Measurements from ENCODE around the gene JPH3.

Gene JPH3

GRCh38 chr16:87595712-87596111 lies 6.6 kb upstream of the JPH3 start:
- no peak overlapping the region for H3K27ac ChIP-seq
- DNase-seq (ENCODE audit: low read depth, low spot score) = no peak

GRCh38 chr16:87597324-87597830 lies 4.9 kb upstream of the JPH3 start:
- no peak for DNase-seq (ENCODE audit: low read depth, low spot score)
- H3K27ac ChIP-seq = no peak overlapping the region

GRCh38 chr16:87598431-87598830 lies 3.9 kb upstream of the JPH3 start:
- H3K27ac ChIP-seq = no peak overlapping the region
- DNase-seq (ENCODE audit: low read depth, low spot score) = no peak

GRCh38 chr16:87600246-87600645 lies 2.1 kb upstream of the JPH3 start:
- no peak for DNase-seq (ENCODE audit: low read depth, low spot score)

GRCh38 chr16:87601401-87601981 lies 817 bp upstream of the JPH3 start:
- H3K27ac ChIP-seq = no peak overlapping the region
- no peak for DNase-seq (ENCODE audit: low read depth, low spot score)

More at GRCh38 chr16:87600246-87600645, 2.1 kb upstream of the JPH3 start:
- H3K27ac ChIP-seq = no peak overlapping the region

- H3K27ac ChIP-seq = no peak overlapping the region
- no peak for DNase-seq (ENCODE audit: low read depth, low spot score)
These were observed 744 bp downstream of the JPH3 start for GRCh38 chr16:87602821-87603683.

GRCh38 chr16:87603684-87604633 lies 1.7 kb downstream of the JPH3 start:
- no peak for DNase-seq (ENCODE audit: low read depth, low spot score)

GRCh38 chr16:87604634-87605111 lies 2.4 kb downstream of the JPH3 start:
- H3K27ac ChIP-seq = no peak overlapping the region
- no peak for DNase-seq (ENCODE audit: low read depth, low spot score)

More at GRCh38 chr16:87603684-87604633, 1.7 kb downstream of the JPH3 start:
- H3K27ac ChIP-seq = no peak overlapping the region

GRCh38 chr16:87607223-87607622 lies 4.9 kb downstream of the JPH3 start:
- no peak overlapping the region for H3K27ac ChIP-seq
- no peak for DNase-seq (ENCODE audit: low read depth, low spot score)

- DNase-seq (ENCODE audit: low read depth, low spot score) = no peak
- no peak overlapping the region for H3K27ac ChIP-seq
These were observed 5.6 kb downstream of the JPH3 start for GRCh38 chr16:87607871-87608270.

- no peak overlapping the region for H3K27ac ChIP-seq
- no peak for DNase-seq (ENCODE audit: low read depth, low spot score)
These were observed 6.2 kb downstream of the JPH3 start for GRCh38 chr16:87608400-87608985.

- H3K27ac ChIP-seq = no peak overlapping the region
- no peak for DNase-seq (ENCODE audit: low read depth, low spot score)
These were observed 7.7 kb downstream of the JPH3 start for GRCh38 chr16:87610026-87610425.

GRCh38 chr16:87611456-87611855 lies 9.1 kb downstream of the JPH3 start:
- no peak overlapping the region for H3K27ac ChIP-seq
- DNase-seq (ENCODE audit: low read depth, low spot score) = no peak

- no peak for DNase-seq (ENCODE audit: low read depth, low spot score)
- no peak overlapping the region for H3K27ac ChIP-seq
These were observed 11.7 kb downstream of the JPH3 start for GRCh38 chr16:87613961-87614360.

- no peak overlapping the region for H3K27ac ChIP-seq
- no peak for DNase-seq (ENCODE audit: low read depth, low spot score)
These were observed 13.3 kb downstream of the JPH3 start for GRCh38 chr16:87615621-87616041.

- no peak for DNase-seq (ENCODE audit: low read depth, low spot score)
- no peak overlapping the region for H3K27ac ChIP-seq
These were observed 14.2 kb downstream of the JPH3 start for GRCh38 chr16:87616556-87616955.

- H3K27ac ChIP-seq = no peak overlapping the region
- DNase-seq (ENCODE audit: low read depth, low spot score) = no peak
These were observed 15.9 kb downstream of the JPH3 start for GRCh38 chr16:87618216-87618615.

- no peak for DNase-seq (ENCODE audit: low read depth, low spot score)
- H3K27ac ChIP-seq = no peak overlapping the region
These were observed 17.3 kb downstream of the JPH3 start for GRCh38 chr16:87619360-87620200.

- no peak for DNase-seq (ENCODE audit: low read depth, low spot score)
- H3K27ac ChIP-seq = no peak overlapping the region
These were observed 17.8 kb downstream of the JPH3 start for GRCh38 chr16:87620201-87620495.

Measured in epithelial cell of prostate (primary cell).